Measurements from ENCODE around the gene USP25.

GRCh38 chr21:15774590-15774989 lies 44.8 kb downstream of the USP25 start:
- TF ChIP-seq POLR2AphosphoS5 (IDR thresholded peaks at IDR 0.05) = no peak
- no peak for TF ChIP-seq CTCF (IDR thresholded peaks at IDR 0.05)
- TF ChIP-seq POLR2A (IDR thresholded peaks at IDR 0.05) = no peak
